Astrocyte (in vitro differentiated cells and primary cell): ENCODE results near the gene CLASP1. TPM values are rescaled to one million over a fixed set of nuclear protein-coding genes. Genes with fewer than 3 reads are reported as not detected.

Experiments used
- DNase-seq: peaks from one replicate; pipeline ENCODE4 v3.0.0-alpha.2; 2010; ENCODE audit warnings: low read depth
- FAIRE-seq: peaks from 2 replicates; lab custom pipeline; 2011; peaks lifted over from hg19 to GRCh38; lab: Jason Lieb, UNC
- H2AFZ ChIP-seq: 2 replicates; pipeline ENCODE4 v1.6.0; 2012; ENCODE audit warnings: low read depth, low read length, inconsistent platforms
- H3K27ac ChIP-seq: 2 replicates; pipeline ENCODE4 v1.5.1; 2011; ENCODE audit warnings: low read depth, low read length, inconsistent platforms
- H3K27me3 ChIP-seq: 2 replicates; pipeline ENCODE4 v1.6.0; 2011; ENCODE audit warnings: low read length, inconsistent platforms; ENCODE audit not compliant: insufficient read depth
- H3K36me3 ChIP-seq: 2 replicates; pipeline ENCODE4 v1.5.1; 2011; ENCODE audit warnings: low read length, inconsistent platforms; ENCODE audit not compliant: insufficient read depth
- H3K4me1 ChIP-seq: 2 replicates; pipeline ENCODE4 v1.5.1; 2011; ENCODE audit warnings: low read length, inconsistent platforms; ENCODE audit not compliant: insufficient read depth
- H3K4me2 ChIP-seq: 2 replicates; pipeline ENCODE4 v1.6.0; 2012; ENCODE audit warnings: low read length, inconsistent platforms
- H3K4me3 ChIP-seq: 2 replicates; pipeline ENCODE4 v1.5.1; 2011; ENCODE audit warnings: low read depth, mild to moderate bottlenecking, low read length, inconsistent platforms; ENCODE audit not compliant: insufficient read depth
- H3K79me2 ChIP-seq: 2 replicates; pipeline ENCODE4 v1.6.0; 2012; ENCODE audit warnings: mild to moderate bottlenecking, low read length, inconsistent platforms; ENCODE audit not compliant: insufficient read depth
- H3K9ac ChIP-seq: 2 replicates; pipeline ENCODE4 v1.6.0; 2012; ENCODE audit warnings: mild to moderate bottlenecking, low read length, inconsistent platforms
- H3K9me3 ChIP-seq: 2 replicates; pipeline ENCODE4 v1.5.1; 2012; ENCODE audit warnings: low read depth, mild to moderate bottlenecking, low read length, inconsistent platforms; ENCODE audit not compliant: insufficient read depth
- H4K20me1 ChIP-seq: 2 replicates; pipeline ENCODE4 v1.6.0; 2012; ENCODE audit warnings: low read length, inconsistent platforms; ENCODE audit not compliant: insufficient read depth
- H3K27ac Mint-ChIP-seq: one replicate; pipeline ENCODE4 v1.8.0; 2021; ENCODE audit warnings: mild to moderate bottlenecking, mixed read lengths; ENCODE audit not compliant: unreplicated experiment
- H3K27me3 Mint-ChIP-seq: one replicate; pipeline ENCODE4 v1.8.0; 2021; ENCODE audit warnings: low read depth, mixed read lengths; ENCODE audit not compliant: unreplicated experiment
- H3K36me3 Mint-ChIP-seq: one replicate; pipeline ENCODE4 v1.8.0; 2021; ENCODE audit warnings: low read depth, mixed read lengths; ENCODE audit not compliant: unreplicated experiment
- H3K4me1 Mint-ChIP-seq: one replicate; pipeline ENCODE4 v1.8.0; 2021; ENCODE audit warnings: low read depth, mixed read lengths; ENCODE audit not compliant: unreplicated experiment
- H3K4me3 Mint-ChIP-seq: one replicate; pipeline ENCODE4 v1.8.0; 2021; ENCODE audit warnings: mild to moderate bottlenecking, moderate library complexity, mixed read lengths; ENCODE audit not compliant: unreplicated experiment
- H3K9me3 Mint-ChIP-seq: one replicate; pipeline ENCODE4 v1.8.0; 2021; ENCODE audit warnings: mild to moderate bottlenecking, mixed read lengths; ENCODE audit not compliant: unreplicated experiment
- EZH2 ChIP-seq: IDR thresholded peaks from 2 replicates; pipeline ENCODE4 v1.6.1; 2012; ENCODE audit warnings: mild to moderate bottlenecking, low read length, inconsistent platforms; ENCODE audit not compliant: insufficient read depth
- total RNA-seq: library from RNA; stranded (reverse); gene quantifications from 2 replicates; pipeline ENCODE4 v1.2.1, GENCODE V29; 2021
- TF ChIP-seq, protein P1 (sequence below): IDR thresholded peaks from 2 replicates; pipeline ENCODE4 v1.5.1; 2011; ENCODE audit warnings: low read depth, mild to moderate bottlenecking, inconsistent platforms, low read length, moderate library complexity; ENCODE audit not compliant: insufficient read depth

Gene CLASP1
- total RNA-seq, 1 donor from 2014 or later: 56.7 TPM

DNA sequence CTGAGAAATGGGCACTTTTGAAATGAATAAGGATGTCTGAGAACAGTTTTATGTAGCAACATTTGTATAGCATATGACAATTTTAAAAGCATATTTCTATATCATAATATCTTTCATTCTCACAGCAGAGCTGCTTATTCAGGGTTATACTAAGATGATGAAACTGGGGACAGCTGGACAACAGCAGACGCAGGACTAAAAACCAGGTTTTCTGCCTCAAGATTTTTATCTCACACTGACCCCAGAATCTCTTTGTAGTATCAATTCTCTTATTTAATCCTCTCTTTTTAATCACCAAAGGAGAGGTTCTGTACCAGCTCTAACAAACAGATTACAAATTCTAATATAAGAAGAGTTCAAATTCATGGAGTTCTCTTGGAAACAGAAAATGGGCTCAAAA, 290.1 kb downstream of the CLASP1 start:
- Histone ChIP-seq H3K27ac (no peak overlapping the region), H3K79me2 (no peaks in the 10 kb centered on the region), H2AFZ (no peak overlapping the region), H3K9ac (no peak overlapping the region), H4K20me1 (peaks cover 40% of the 10 kb centered on the region), H3K4me1 (peaks cover 32% of the 10 kb centered on the region), H3K4me2 (no peak overlapping the region), H3K9me3 (no peaks in the 10 kb centered on the region), H3K36me3 (peaks cover 8% of the 10 kb centered on the region), H3K4me3 (no peak overlapping the region), H3K27me3 (no peaks in the 10 kb centered on the region)
- Mint-ChIP-seq H3K9me3 (no peaks in the 10 kb centered on the region), H3K36me3 (peaks cover 5% of the 10 kb centered on the region), H3K27me3 (no peaks in the 10 kb centered on the region), H3K27ac (no peak overlapping the region), H3K4me3 (no peak overlapping the region), H3K4me1 (peaks cover 14% of the 10 kb centered on the region)
- DNase-seq (no peak), FAIRE-seq (no peak)
- no peak for TF ChIP-seq EZH2
- TF ChIP-seq, protein P1, sequence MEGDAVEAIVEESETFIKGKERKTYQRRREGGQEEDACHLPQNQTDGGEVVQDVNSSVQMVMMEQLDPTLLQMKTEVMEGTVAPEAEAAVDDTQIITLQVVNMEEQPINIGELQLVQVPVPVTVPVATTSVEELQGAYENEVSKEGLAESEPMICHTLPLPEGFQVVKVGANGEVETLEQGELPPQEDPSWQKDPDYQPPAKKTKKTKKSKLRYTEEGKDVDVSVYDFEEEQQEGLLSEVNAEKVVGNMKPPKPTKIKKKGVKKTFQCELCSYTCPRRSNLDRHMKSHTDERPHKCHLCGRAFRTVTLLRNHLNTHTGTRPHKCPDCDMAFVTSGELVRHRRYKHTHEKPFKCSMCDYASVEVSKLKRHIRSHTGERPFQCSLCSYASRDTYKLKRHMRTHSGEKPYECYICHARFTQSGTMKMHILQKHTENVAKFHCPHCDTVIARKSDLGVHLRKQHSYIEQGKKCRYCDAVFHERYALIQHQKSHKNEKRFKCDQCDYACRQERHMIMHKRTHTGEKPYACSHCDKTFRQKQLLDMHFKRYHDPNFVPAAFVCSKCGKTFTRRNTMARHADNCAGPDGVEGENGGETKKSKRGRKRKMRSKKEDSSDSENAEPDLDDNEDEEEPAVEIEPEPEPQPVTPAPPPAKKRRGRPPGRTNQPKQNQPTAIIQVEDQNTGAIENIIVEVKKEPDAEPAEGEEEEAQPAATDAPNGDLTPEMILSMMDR: no peak

DNA sequence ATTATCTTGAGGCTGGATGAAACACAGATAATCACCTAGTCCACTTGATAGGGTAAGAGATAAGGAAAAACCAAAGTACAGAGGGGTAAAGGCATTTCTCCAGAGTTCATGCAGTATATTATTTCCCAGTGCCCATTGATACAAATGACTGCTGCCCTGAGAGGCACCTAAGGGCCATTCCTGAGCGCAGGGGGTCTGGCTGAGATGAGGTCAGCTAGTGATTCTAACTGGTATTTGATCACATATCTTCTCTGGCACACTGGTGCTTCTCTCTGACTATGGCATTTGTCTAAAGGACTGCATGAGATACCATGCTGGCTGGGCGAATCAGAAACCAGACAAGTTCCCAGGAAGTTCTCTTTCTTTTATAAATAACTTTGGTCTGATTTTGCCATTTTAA, 291.0 kb downstream of the CLASP1 start:
- FAIRE-seq (no peak), DNase-seq (no peak)
- Mint-ChIP-seq H3K4me3 (no peak overlapping the region), H3K9me3 (no peaks in the 10 kb centered on the region), H3K27ac (no peak overlapping the region), H3K27me3 (no peaks in the 10 kb centered on the region), H3K4me1 (peaks cover 7% of the 10 kb centered on the region), H3K36me3 (peaks cover 11% of the 10 kb centered on the region)
- no peak overlapping the region for H3K9ac ChIP-seq
- H3K27ac ChIP-seq: no peak overlapping the region
- peaks cover 23% of the 10 kb centered on the region for H3K4me1 ChIP-seq
- H4K20me1 ChIP-seq: peaks cover 36% of the 10 kb centered on the region
- no peak overlapping the region for H3K4me2 ChIP-seq
- H3K79me2 ChIP-seq: no peaks in the 10 kb centered on the region
- no peak overlapping the region for H3K4me3 ChIP-seq
- TF ChIP-seq, protein P1: no peak
- TF ChIP-seq EZH2: no peak
- H3K27me3 ChIP-seq: no peaks in the 10 kb centered on the region
- H3K9me3 ChIP-seq: no peaks in the 10 kb centered on the region
- no peak overlapping the region for H2AFZ ChIP-seq
- H3K36me3 ChIP-seq: peaks cover 11% of the 10 kb centered on the region

DNA sequence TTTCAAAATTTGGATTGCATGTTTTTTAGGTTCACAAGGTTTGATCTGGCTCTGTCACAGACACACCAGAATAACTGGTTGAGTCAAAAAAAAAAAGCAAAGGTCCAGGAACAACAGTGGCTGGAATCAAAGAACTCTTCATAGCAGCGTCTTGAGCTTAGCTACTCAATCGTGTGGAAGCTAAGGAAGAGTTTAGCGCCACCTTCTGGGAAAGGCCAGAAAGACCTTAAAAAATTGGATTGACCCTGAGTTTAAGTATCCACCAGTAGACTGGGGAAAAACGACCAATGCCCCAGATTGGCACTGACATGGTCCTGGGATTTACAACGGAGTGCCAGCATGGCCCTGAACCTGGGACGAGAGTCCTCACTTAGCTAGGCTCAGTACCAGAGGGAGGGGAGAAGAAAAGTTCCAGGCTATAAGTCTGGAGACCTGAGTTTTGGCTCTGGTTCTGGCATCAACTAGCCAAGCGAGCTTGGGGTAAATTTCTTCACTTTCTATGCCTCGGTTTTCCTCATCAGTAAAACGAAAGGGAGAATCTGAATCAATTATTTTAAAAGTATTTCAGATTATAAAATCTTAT, 293.1 kb downstream of the CLASP1 start:
- DNase-seq (peak; percentile 41), FAIRE-seq (no peak)
- Mint-ChIP-seq H3K27ac (no peak overlapping the region), H3K36me3 (peaks cover 10% of the 10 kb centered on the region), H3K4me3 (no peak overlapping the region), H3K4me1 (peaks cover 6% of the 10 kb centered on the region), H3K9me3 (no peaks in the 10 kb centered on the region), H3K27me3 (no peaks in the 10 kb centered on the region)
- Histone ChIP-seq H3K79me2 (no peaks in the 10 kb centered on the region), H3K27me3 (no peaks in the 10 kb centered on the region), H3K36me3 (peaks cover 23% of the 10 kb centered on the region), H2AFZ (no peak overlapping the region), H3K9me3 (no peaks in the 10 kb centered on the region), H3K9ac (no peak overlapping the region), H4K20me1 (peaks cover 38% of the 10 kb centered on the region), H3K27ac (no peak overlapping the region), H3K4me1 (peaks cover 15% of the 10 kb centered on the region), H3K4me2 (no peak overlapping the region), H3K4me3 (no peak overlapping the region)
- TF ChIP-seq EZH2: no peak
- TF ChIP-seq, protein P1: peak; percentile 85
